ENCODE data around the gene MED12L. TPM values are rescaled to one million over a fixed set of nuclear protein-coding genes. Genes with fewer than 3 reads are reported as not detected.

MED12L gene
- polyA plus RNA-seq, 3 donors, result 0.03 to 0.09 TPM; not detected in 1

DNA sequence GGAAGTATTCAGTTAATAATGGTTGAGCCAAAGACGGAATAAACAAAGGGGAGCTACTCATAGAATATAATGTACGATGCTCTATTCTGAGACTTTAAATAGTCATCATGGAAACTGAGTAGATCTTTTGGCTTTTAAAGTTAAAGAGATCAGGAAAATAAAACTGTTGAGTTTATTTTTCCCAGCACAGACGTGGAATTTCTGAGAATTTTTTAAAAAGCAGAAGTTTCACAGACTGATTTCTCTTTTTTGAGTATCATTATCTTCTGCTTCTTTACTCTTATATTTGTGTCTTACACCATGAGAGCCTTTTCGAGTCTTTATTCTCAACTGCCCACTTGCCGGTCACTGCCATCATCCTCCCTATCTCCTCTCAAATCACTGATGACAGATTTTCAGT lies 179.7 kb downstream of the MED12L start:
- no peak overlapping the region for H3K27ac ChIP-seq (ENCODE audit: low read depth, low read length)
- WGBS, 3 donors, result 77 to 88% (median 85%) methylated on average over 5 of the region's 5 CpGs

DNA sequence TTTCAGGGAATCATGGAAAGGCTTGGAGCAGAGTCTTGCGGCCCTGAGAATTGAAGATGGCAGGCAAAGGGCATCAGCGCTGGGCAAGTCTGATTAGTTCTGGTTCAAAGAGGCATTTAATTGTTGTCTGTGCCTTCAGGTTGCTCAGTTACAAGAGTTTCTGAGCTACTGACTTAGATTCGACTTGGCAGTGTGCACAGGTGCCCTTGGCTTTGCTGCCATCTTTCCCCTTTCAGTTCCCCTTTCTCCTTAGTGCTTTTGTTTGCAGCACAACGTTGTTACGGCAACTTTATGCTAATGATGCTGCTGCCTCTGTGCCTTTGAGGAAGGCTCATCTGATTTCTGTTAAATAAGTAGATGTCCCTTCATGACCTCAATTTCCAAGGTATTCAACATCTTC lies 180.4 kb downstream of the MED12L start:
- H3K27ac ChIP-seq (ENCODE audit: low read depth, low read length), result no peak overlapping the region
- 71 to 79% (median 72%) methylated on average over 5 of the region's 5 CpGs for WGBS, 3 donors

DNA sequence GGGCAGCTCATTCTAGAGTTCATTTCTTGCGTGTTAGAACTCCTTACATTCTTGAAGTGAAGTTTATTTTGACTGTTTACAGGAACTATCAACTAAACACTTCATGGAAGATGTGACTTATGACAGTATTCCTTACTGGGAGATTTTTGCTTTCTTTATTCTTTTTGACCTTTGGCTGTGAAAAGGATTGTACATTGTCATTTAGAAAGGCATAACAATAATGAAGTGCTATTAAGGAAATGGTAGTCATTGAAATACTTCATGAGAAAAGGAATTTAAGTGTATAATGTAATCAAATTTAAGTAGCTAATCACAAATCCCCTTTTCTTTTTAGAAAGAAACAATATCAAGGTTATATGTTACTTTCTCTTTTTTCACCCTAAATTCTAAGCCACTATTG lies 181.6 kb downstream of the MED12L start:
- 92 to 97% (median 93%) methylated on average over 1 of the region's 1 CpG for WGBS, 3 donors
- no peak overlapping the region for H3K27ac ChIP-seq (ENCODE audit: low read depth, low read length)

DNA sequence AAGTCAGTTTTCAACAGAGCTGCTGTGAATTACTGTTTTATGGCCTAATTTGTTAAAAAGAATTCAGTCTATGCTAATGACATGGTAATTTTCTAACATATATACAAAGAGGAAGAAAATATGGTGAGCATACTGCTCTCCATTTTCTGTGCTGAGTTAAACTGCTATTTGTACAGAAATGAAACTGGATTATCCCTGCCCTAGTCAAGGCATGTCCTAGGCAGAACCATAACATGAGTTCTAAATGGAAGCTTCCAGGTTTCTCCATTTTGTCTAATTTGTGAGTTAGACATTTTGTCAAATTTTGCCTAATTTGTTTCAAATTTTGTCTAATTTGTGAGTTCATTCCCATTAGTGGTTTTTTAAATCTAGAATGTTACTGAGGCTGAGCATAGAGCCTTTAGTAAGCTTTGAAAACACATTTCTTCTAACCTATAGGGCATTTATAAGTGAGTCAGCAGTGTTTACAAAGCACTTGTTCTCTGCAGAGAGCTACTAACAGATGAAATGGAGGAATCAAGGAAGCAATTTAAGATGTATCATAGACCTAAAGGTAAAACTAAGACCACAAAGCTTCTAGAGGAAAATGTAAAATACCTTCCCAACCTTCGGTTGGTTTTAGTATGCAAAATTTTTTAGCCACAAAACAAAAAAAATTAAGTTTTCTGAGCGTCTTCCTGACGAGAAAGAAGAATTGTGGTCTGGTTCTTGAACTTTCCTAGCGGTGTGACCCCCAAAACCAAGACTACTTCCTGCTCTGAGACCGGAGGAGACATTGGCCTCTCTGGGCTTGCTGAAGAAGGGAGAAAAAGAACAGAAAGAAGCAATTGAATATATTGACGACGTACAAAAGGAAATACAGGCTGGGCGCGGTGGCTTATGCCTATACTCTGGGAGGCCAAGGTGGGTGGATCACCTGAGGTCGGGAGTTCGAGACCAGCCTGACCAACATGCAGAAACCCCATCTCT lies 183.1 kb downstream of the MED12L start:
- WGBS, 3 donors, result 75 to 91% (median 77%) methylated on average over 11 of the region's 11 CpGs
- H3K27ac ChIP-seq (ENCODE audit: low read depth, low read length), result no peak overlapping the region

DNA sequence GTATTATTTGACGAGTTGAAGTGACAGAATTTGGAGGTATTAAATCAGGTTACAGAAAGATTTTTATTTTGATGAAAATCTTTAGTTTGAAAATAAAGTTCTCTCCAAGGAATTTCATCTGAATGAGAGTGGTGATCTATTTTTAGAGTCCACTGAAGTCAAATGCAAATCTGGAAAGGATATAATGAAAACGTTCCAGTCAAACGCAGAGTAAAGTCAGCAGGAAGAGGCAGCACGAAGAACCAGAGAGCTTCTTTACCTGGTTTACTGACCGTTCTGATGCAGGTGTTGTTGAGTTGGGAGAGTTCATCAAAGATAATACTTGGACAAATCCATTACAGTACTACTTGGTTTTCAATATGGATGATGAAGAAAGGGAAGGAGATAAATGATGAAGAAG lies 184.2 kb downstream of the MED12L start:
- H3K27ac ChIP-seq (ENCODE audit: low read depth, low read length), result no peak overlapping the region
- WGBS, 3 donors, result 60 to 77% (median 71%) methylated on average over 5 of the region's 5 CpGs

DNA sequence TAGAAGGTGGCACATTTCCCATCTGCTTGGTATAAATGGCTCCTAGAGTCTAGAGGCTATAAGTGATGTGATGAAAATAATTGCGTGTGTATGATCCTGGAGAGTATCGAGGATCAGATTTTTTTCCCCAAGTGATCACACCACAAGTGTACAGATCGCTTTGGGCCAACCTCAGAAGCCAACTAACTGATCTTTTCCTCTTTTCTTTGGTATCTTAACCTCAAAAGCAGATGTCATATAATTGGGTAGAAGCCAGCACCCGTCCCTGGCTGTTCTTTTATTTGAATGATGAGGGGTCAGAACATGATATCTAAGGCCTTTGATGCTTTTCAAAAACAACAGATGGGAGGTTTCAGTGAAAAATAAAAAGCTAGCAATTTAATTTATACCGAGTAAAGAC lies 189.6 kb downstream of the MED12L start:
- WGBS, 3 donors, result 55 to 76% (median 59%) methylated on average over 5 of the region's 5 CpGs
- no peak overlapping the region for H3K27ac ChIP-seq (ENCODE audit: low read depth, low read length)

DNA sequence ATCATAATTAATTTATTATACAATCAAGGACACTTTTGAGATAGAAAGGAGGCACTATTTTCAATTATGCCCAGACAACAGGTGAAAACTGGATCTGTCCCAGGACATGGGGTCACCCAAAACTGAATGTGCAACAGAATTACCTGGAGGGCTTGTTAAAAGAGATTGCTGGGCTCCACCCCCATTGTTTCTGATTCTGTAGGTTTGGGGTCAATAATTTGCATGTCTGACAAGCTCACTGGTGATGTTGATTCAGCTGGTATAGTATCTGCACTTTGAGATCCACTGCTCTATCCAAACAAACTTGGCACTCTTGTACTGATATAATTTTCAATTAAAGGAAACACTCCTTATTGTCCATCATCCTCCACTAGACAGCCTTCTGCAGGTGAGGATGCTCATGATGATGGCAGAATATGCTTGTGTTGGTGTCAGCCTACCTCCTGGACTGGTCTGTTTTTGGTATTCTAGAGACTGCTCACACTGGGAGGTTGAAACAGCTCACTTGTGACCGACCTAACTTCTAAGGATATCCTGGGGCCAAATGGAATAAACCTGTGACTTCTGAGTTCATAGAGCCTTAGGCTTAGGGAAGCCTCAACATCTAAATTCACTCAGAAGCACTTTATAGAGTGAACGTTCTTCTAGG lies 190.7 kb downstream of the MED12L start:
- H3K27ac ChIP-seq (ENCODE audit: low read depth, low read length), result no peak overlapping the region
- WGBS, 3 donors, result 60 to 72% (median 70%) methylated on average over 2 of the region's 2 CpGs

DNA sequence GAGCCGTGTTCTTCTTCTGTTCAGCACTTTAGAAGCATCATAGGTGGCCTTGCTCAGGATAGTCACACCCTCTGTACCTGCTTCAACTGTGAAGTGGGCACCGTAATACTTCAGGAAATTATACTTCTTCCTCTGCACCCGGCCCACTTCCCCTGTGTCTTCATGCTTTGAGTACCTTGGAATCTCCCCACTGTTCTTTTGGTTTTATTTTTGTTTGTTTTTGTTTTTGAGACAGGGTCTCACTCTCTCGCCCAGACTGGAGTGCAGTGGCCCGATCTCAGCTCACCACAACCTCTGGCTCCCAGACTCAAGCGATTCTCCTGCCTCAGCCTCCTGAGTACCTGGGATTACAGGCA lies 191.2 kb downstream of the MED12L start:
- WGBS, 3 donors, result 62 to 86% (median 82%) methylated on average over 6 of the region's 6 CpGs
- no peak overlapping the region for H3K27ac ChIP-seq (ENCODE audit: low read depth, low read length)

DNA sequence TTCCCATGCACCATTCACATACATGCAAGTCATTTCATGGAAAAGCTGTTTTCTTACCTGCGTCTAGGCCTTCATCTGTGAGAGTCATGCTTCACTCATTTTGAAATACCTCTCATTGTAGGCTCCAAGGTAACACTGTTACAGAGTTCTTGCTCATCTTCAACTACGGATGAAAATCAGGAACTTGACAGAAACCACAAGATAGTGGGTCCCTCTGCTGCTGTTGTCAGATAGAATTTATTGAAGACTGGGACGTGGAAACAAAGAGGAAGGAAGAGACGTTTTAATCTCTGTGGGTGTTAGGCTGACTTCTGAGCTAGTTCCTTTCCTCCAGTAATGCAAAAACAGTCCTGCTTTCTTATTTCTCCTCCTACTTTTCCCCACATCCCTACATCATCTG lies 192.8 kb downstream of the MED12L start, which contains the start of gene P2RY14:
P2RY14 (minus strand) TSS at position 313 of the 400 bp plus-strand sequence. CDS start 64,226 bp downstream, outside the sequence.
- WGBS, 3 donors, result 28 to 75% (median 36%) methylated on average over 4 of the region's 4 CpGs
- H3K27ac ChIP-seq (ENCODE audit: low read depth, low read length), result no peak within 1 kb of the TSS

DNA sequence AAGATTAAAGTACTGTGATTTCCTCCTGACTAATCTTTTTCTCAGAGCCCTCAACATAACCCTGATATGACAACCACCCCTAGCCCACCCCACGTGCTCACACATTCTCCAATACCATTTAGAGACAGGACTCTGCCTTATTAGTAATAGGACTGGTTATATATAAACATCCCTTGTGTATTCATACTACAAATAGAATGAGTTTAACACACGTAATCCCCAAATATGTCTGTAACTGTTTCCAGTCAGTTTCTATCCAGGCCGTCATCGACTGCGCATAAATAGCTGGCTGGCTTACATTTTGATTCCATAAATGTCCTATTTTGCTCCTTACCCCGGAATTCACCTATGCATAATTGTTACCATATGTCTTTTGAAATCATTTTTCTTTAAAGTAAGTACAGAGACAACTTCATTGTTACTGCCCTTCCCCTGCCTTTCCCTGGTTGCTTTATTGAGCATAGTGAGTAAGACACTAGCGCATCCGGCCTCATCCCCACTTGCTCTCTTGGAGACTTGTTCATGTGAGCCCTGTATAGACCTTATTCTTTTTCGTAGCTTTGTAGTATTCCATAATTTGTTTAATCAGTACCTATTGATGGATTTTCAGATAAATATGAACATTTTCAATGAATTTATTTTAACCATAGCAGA lies 196.3 kb downstream of the MED12L start:
- H3K27ac ChIP-seq (ENCODE audit: low read depth, low read length), result no peak overlapping the region
- WGBS, 3 donors, result 80 to 89% (median 88%) methylated on average over 9 of the region's 9 CpGs

DNA sequence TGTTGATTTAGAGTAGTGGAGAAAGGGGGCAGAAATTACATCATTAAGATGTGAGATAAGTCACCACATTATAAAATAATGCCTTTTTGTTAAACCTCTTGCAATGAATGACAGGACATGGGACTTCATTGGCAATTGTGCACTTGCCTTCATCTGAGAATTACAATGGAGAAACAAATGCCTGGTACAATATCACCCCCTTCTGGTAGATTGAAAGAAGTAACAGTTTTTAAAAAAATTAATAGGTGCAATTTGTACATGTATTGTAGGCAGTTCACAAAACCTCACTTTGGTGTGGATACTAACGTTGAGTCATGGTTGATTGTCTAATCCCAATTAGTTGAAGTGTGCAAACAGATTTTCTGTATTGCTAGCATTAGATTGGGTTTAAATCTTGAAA lies 197.5 kb downstream of the MED12L start:
- 0 to 2% (median 0%) methylated on average over 1 of the region's 1 CpG for WGBS, 3 donors

DNA sequence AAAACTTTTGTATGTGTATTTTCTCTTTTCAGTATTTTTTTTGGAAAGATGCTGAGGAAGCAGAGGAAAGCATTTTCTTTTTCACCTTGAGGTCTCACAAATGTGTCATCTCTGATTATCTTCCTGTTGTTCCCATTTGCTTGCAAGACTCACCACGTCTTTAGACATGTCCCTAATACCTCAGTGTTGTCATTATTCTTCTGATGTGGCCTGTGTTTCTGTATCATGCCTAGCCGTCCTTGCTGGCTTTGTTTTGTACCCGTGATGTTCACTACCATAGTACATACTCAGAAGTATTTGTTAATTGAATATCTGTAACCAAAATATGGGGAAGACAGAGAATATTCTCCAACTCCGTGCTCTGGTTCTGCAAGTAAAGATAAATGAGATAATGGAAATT lies 197.9 kb downstream of the MED12L start:
- 66 to 69% (median 69%) methylated on average over 4 of the region's 4 CpGs for WGBS, 3 donors

More for the DNA sequence above, 197.5 kb downstream of the MED12L start:
- no peak overlapping the region for H3K27ac ChIP-seq (ENCODE audit: low read depth, low read length)

DNA sequence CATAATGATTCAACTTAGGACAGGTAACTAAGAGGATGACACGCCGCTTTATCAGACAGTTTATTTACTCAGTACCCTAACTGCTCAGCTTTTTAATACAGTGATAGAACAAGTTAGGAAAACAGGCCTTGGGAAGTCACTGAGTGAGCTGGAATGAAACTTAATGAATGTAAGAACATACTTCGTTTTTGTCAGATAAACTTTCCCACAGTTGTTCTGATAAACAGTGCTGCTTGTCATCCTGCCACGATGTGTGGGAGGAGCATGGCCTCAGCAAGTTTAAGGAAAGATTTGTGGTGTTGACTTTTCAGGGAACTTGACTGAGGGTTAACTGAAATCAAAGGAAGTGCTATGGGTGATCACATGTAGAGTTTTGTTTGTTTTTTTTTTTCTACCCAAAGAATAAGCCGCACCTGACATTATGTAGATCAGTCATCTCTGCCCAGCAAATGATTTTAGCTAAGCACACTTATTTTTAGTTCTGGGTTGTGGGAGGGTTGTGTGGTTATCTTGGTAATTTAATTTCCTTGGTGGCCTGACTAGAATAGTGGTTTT lies 198.5 kb downstream of the MED12L start:
- WGBS, 3 donors, result 18 to 43% (median 36%) methylated on average over 5 of the region's 5 CpGs
- no peak overlapping the region for H3K27ac ChIP-seq (ENCODE audit: low read depth, low read length)

More for the DNA sequence above, 197.9 kb downstream of the MED12L start:
- no peak overlapping the region for H3K27ac ChIP-seq (ENCODE audit: low read depth, low read length)

DNA sequence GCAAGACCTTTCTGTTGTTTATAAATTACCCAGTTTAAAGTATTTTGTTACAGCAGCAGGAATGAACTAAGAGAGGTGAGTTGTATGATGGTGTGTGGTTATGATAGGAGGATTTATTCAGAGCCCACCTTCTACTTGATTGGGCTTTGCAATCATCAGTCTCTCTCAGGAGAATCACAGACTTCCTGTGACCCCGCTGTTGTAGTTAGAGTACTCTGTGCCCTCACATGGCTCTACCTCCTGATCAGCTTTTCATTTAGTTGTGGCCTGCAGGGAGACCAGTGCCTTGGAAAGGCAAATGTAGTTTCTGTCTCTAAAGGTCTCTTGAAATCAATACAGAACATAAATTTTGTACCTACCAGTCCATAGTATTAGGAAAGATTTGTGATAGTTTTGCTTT lies 200.5 kb downstream of the MED12L start:
- 67 to 71% (median 68%) methylated on average over 1 of the region's 1 CpG for whole genome bisulfite sequencing, 3 donors
- no peak overlapping the region for H3K27ac ChIP-seq (ENCODE audit: low read depth, low read length)

DNA sequence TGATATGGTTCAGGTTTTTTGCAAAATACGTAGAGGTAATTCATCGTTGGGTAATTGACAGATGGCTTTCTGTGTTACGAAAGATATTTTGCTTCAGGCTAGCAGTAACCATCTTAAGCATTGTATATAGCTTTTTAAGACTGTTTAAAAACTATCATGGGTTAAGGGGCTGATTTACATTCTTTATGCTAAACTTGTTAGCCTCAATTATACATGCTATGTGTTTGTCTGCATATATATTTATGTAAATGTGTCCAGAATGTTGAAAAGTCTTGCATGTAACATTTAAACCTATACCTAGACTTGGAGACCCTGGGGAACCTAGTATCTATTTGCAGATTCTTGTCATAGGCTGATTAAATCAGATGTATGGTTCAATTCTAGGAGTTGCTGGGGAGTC lies 204.0 kb downstream of the MED12L start:
- WGBS, 3 donors, result 38 to 55% (median 47%) methylated on average over 3 of the region's 3 CpGs
- no peak overlapping the region for H3K27ac ChIP-seq (ENCODE audit: low read depth, low read length)

DNA sequence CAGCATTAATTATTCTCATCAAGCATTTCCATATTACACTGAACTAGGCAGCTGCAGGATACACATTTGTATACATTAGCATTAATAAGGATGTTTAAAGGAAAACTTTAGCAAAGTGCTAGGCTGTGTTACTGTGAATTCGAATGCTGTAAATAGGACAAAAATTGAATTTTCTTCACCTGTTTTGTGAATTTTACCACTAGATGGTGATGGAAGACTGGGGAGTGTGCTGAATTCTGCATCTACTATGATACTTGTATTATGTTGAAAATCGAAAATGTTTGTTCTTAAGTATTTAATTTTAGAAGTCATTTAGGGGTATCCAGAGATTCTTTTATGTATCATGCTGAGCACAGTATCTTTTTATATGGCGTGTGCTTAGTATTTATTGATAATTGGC lies 205.2 kb downstream of the MED12L start:
- 56 to 64% (median 60%) methylated on average over 3 of the region's 3 CpGs for WGBS, 3 donors
- no peak overlapping the region for H3K27ac ChIP-seq (ENCODE audit: low read depth, low read length)

DNA sequence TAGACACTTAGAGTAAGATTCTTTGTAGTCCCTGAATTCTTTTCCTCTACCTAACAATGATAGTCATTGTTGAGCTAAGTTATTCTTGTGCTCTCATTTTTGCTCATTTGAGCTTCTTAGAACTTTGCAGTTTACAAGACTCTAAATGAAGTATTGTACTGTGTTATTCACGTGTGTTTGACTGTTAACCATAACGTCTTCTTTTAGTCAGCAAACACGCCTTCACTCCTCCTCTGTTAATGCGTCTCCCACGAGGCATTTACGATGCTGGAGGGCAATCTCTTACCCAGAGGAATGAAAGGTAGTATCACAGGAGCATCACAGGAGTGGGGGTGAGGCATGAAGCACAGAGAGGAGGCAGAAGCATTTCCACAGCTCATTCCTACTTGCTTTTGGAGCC lies 207.7 kb downstream of the MED12L start:
- no peak overlapping the region for H3K27ac ChIP-seq (ENCODE audit: low read depth, low read length)
- 68 to 74% (median 69%) methylated on average over 6 of the region's 6 CpGs for WGBS, 3 donors

DNA sequence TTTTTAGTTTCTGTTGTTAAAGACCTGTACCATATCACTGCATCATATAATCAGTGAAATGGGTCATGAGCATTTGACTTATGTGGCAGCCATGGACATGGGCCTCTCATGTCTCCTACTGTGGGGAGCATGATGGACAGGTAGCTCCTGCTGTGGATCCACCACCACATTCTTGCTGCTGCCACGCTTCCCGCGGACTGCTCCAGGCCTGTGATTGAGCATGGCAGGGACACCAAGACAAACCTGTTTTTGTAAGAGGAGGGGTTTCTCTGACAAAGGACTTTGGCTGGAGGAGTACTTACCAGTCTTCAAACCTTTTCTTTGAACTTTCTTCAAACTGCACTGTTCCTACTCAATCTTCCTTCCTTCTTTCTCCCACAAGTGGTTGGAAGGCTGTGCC lies 210.8 kb downstream of the MED12L start:
- 67 to 94% (median 81%) methylated on average over 3 of the region's 3 CpGs for WGBS, 3 donors
- H3K27ac ChIP-seq (ENCODE audit: low read depth, low read length), result no peak overlapping the region

DNA sequence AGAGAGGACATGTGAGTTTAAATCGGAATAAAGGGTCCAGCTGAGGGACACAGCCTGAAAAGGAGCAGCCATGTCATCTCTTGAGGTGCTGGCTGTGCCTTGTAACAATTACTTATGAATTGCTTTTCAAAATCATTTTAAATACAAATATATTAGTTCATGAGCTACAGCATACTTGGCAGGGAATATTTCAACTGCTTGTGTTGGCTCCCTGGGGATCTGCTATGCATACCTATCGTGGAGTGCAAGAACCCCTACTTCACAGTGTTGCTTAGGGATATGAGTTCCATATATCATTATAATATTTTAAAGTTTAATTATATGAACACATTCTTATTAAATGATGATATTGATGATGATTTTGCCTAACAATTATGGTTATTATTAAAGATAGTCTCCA lies 212.0 kb downstream of the MED12L start:
- WGBS, 3 donors, result 34 to 70% (median 63%) methylated on average over 2 of the region's 2 CpGs
- H3K27ac ChIP-seq (ENCODE audit: low read depth, low read length), result no peak overlapping the region
